Astrocyte (in vitro differentiated cells and primary cell): ENCODE results near the gene GPBAR1.

Experiments used
- CTCF ChIP-seq: IDR thresholded peaks from 2 replicates; pipeline ENCODE4 v1.5.1; 2011; ENCODE audit warnings: low read depth, mild to moderate bottlenecking, inconsistent platforms, low read length, moderate library complexity; ENCODE audit not compliant: insufficient read depth
- EZH2 ChIP-seq: IDR thresholded peaks from 2 replicates; pipeline ENCODE4 v1.6.1; 2012; ENCODE audit warnings: mild to moderate bottlenecking, low read length, inconsistent platforms; ENCODE audit not compliant: insufficient read depth

DNA sequence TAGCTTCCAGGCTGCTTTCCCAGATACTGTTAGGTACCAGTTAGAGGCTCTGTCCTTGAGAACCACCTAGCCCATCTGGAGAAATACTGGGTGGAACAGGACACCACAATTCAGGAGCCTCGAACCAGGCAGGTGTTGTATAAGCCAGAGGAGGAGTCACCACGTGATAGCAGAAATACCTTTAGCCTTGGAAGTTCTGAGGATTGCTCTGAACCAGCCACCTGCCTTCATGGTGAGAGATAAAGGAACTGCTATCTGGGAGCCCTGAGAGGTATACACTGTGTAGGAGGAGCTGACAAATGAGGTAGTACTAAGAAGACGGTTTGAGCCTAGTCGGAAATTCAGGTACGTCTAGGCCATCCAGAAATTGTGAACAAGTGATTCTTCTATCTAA, 7.6 kb upstream of the GPBAR1 start:
- TF ChIP-seq CTCF (no peak), EZH2 (no peak)
